ENCODE results near the gene OR5K3.
A peak's percentile ranks its signal among the peaks of the same experiment; 100 is the strongest.

The OR5K3 gene, protein sequence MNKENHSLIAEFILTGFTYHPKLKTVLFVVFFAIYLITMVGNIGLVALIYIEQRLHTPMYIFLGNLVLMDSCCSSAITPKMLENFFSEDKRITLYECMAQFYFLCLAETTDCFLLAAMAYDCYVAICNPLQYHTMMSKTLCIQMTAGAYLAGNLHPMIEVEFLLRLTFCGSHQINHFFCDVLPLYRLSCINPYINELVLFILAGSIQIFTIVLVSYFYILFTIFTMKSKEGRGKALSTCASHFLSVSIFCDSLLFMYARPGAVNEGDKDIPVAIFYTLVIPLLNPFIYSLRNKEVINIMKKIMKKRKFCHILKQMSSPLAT

DNA sequence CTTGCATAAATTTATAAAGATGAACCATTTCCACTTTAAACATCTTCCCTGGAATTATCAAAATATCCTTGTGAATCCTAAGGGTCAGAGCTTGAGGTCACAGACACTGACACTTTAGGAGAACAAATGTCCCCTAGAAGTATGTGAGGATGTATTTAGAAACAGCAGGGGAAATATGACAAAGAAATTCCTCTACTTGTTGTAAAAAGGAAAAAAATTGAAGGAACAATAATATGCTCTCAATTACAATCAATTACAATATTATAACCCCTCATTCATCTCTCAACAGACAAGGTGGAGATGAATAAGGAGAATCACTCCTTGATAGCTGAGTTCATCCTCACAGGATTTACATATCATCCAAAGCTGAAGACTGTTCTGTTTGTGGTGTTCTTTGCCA is at the start of gene OR5K3:
Gene OR5K3 (plus strand): TSS at position 301 of the 400 bp plus-strand sequence. CDS start 0 bp downstream, at position 301.
- no peak within 1 kb of the TSS for H3K4me3 ChIP-seq (ENCODE audit: low read depth, low read length)
- no peak for TF ChIP-seq CTCF (conservative IDR thresholded peaks at IDR 0.05; ENCODE audit: low read depth, low read length)
- no peak for DNase-seq (ENCODE audit: low read depth)

GRCh38 chr3:98341758-98342157 is 48.7 kb upstream of the OR5K3 start:
- DNase-seq (ENCODE audit: low read depth): no peak
- H3K4me3 ChIP-seq (ENCODE audit: low read depth, low read length): no peak overlapping the region
- TF ChIP-seq CTCF (conservative IDR thresholded peaks at IDR 0.05; ENCODE audit: low read depth, low read length): no peak

DNA sequence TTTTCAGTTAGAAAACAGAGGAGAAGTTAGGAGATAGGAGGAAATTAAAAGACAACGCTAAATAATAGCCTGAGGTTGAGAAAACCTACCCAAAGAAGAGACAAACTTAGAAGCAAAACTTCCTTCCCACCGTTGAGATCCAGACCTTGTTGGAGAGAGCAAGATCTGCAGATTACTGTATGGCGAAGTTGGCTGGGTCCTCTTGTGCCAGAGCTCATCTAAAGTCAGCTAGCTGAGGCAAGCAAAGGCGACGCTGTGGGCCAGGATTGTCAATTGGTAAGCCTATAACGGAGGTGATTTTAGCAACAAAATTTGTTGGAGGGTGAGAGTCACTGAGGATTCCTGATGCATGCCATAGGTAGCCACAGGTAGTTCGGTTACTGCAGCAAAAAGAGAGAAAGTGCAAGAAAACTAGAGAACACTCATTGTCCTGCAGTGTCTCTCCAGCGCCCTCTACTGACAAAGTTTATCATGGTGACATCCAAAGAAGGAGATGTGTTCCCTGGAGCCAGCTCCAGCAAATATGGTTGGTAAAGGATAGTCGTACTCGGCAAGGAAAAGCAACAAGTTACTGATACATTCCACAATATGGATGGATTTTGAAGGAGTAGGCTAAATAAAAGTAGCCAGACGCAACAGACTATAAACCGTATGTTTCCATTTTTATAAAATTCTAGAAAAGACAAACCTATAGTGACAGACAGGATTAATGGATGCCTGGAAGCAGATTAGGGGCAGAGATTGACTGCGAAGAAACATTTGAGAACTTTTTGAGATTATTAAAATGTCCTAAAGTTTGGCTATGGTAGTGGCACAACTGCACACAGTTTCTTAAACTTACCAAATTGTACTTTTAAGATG is 46.6 kb upstream of the OR5K3 start:
- peak; percentile 50 for DNase-seq (ENCODE audit: low read depth)
- peak; percentile 70 for TF ChIP-seq CTCF (conservative IDR thresholded peaks at IDR 0.05; ENCODE audit: low read depth, low read length)
- H3K4me3 ChIP-seq (ENCODE audit: low read depth, low read length): no peak overlapping the region

- H3K4me3 ChIP-seq (ENCODE audit: low read depth, low read length): no peak overlapping the region
- TF ChIP-seq CTCF (conservative IDR thresholded peaks at IDR 0.05; ENCODE audit: low read depth, low read length): no peak
- DNase-seq (ENCODE audit: low read depth): no peak
These were observed 40.4 kb upstream of the OR5K3 start for GRCh38 chr3:98350082-98350481.

DNA sequence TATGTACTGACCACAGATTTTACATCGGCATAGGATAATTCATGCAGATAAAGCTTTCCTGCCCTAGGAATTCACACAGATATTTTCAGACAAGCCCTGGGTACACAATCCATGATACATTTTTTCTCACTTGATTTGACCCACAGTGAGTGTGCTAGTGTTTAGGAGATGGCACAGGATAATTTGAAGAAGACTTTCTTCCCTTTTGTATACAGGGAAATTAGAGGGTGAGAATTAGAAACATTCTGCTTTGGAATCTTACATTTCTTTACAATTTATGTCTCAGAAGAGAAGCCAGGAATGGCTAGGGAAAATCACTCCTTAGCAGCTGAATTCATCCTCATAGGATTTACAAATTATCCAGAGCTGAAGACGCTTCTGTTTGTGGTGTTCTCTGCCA is 36.9 kb upstream of the OR5K3 start, which contains the start of gene OR5K4:
Gene OR5K4 (plus strand): TSS at position 301 of the 400 bp plus-strand sequence. CDS start 0 bp downstream, at position 301.
- TF ChIP-seq CTCF (conservative IDR thresholded peaks at IDR 0.05; ENCODE audit: low read depth, low read length): no peak
- no peak for DNase-seq (ENCODE audit: low read depth)
- H3K4me3 ChIP-seq (ENCODE audit: low read depth, low read length): no peak within 1 kb of the TSS

DNA sequence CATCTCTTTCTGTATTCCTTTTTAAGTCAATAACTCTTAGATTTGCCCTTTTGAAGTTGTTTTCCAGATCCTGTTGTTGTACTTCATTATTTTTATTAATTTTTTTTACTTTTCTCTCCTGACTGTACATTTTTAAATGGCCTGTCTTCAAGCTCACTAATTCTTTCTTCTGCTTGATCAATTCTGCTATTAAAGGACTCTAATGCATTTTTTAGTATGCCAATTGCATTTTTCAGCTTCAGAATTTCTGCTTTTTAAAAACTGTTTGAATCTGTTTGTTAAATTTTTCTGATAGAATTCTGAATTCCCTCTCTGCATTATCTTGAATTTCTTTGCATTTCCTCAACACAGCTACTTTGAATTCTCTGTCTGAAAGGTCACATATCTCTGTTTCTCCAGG is 31.2 kb upstream of the OR5K3 start:
- no peak for DNase-seq (ENCODE audit: low read depth)
- no peak for TF ChIP-seq CTCF (conservative IDR thresholded peaks at IDR 0.05; ENCODE audit: low read depth, low read length)
- no peak overlapping the region for H3K4me3 ChIP-seq (ENCODE audit: low read depth, low read length)
